Transverse colon (tissue), 4 donors: ENCODE results near the gene CYP2A6. TPM values are rescaled to one million over a fixed set of nuclear protein-coding genes. Genes with fewer than 3 reads are reported as not detected.
"Not testable (repeated sequence)": the region's sequence is repeated elsewhere in the genome, so short reads cannot be mapped to it uniquely, and the experiment has no call there.

Experiments used
- DNase-seq: peaks from one replicate; pipeline ENCODE4 v3.0.0-alpha.2; 2019
- H3K27ac ChIP-seq, 4 donors: fragments of 200-600 bp; sonication (generic); 2 replicates each; pipeline ENCODE4 v1.5.1; 2016 to 2018; ENCODE audit warnings: inconsistent platforms in 4 of 4
- H3K27me3 ChIP-seq: fragments of 200-600 bp; sonication (generic); 2 replicates; pipeline ENCODE4 v1.5.1; 2017; ENCODE audit warnings: inconsistent platforms
- H3K36me3 ChIP-seq, 4 donors: fragments of 200-600 bp; sonication (generic); 2 replicates each; pipeline ENCODE4 v1.5.1; 2017 to 2019; ENCODE audit warnings: inconsistent platforms in 4 of 4
- H3K4me1 ChIP-seq, 4 donors: fragments of 200-600 bp; sonication (generic); 2 replicates each; pipeline ENCODE4 v1.5.1; 2017 to 2020; ENCODE audit warnings: inconsistent platforms in 4 of 4
- H3K4me3 ChIP-seq, 4 donors: fragments of 200-600 bp; sonication (generic); 1 replicate in 1 of 4; 2 replicates in 3 of 4; pipeline versions ENCODE4 v1.5.1 to v1.6.1; 2017 to 2019; ENCODE audit warnings: inconsistent platforms in 4 of 4
- H3K9me3 ChIP-seq, 2 donors: fragments of 200-600 bp; sonication (generic); 2 replicates each; pipeline ENCODE4 v1.5.1; 2017 to 2019; ENCODE audit warnings: inconsistent platforms in 2 of 2
- CTCF ChIP-seq, 5 experiments: fragments of 200-600 bp in 3 of 5; fragments of 450-650 bp in 2 of 5; sonication (generic) in 3 of 5; IDR thresholded peaks; 1 replicate in 2 of 5; 2 replicates in 3 of 5; pipeline ENCODE4 v1.5.1; 2016 to 2017; ENCODE audit warnings: antibody characterized with exemption in 5 of 5, inconsistent platforms in 3 of 5, mild to moderate bottlenecking in 2 of 5, moderate library complexity in 1 of 5
- EP300 ChIP-seq: sonication (generic); formaldehyde crosslinking; IDR thresholded peaks from one replicate; pipeline ENCODE4 v1.6.1; 2017; ENCODE audit warnings: antibody characterized with exemption, low read depth
- POLR2A ChIP-seq: fragments of 450-650 bp; IDR thresholded peaks from one replicate; pipeline ENCODE4 v1.6.1; 2016; ENCODE audit warnings: antibody characterized with exemption, mild to moderate bottlenecking, moderate library complexity
- POLR2AphosphoS5 ChIP-seq, 3 donors: sonication (generic); formaldehyde crosslinking; IDR thresholded peaks; one replicate each; pipeline ENCODE4 v1.6.1; 2016; ENCODE audit warnings: antibody characterized with exemption in 3 of 3
- WGBS, 2 donors: methylation state at CpG; one replicate each; pipeline ENCODE4 v1.1.5; 2018; ENCODE audit warnings: low coverage in 1 of 2; 5-methylcytosine and 5-hydroxymethylcytosine counted together
- in situ Hi-C, 4 donors: fragments of 200-750 bp; cut with MboI; loops; one replicate each; pipeline versions ENCODE4 v1.15.0 to v1.15.1; 2017; ENCODE audit warnings: low sequenced_read_pairs in 3 of 4, low pct_ligation_motif_present in 1 of 4, low pct_unique_long_range_greater_than_20kb in 1 of 4
- intact Hi-C: fragments of 100-400 bp; cut with DNase I; formaldehyde crosslinking; loops from one replicate; pipeline ENCODE4 v1.15.1; 2023; ENCODE audit warnings: low total_unique reads
- total RNA-seq, 4 donors: library from RNA; depleted of rRNA; stranded (reverse); fragments of >200 nt; gene quantifications; one replicate each; pipeline ENCODE4 v1.1.0, GENCODE V29; 2016

The CYP2A6 gene
- total RNA-seq, 4 donors from 2014 or later = not detected

DNA sequence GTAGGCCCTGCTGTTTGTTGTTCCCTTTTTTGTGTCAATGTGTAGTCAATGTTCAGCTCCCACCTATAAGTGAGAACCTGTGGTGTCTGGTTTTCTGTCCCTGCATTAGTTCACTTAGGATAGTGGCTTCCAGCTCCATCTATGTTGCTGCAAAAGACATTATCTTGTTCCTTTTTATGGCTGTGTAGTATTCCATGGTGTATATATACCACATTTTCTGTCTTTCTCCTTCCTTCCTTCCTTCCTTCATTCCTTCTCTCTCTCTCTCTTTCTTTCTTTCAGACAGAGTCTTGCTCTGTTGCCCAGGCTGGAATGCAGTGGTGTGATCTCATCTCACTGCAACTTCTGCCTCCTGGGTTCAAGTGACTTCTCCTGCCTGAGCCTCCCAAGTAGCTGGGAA, 21.0 kb downstream of the CYP2A6 start:
- in situ Hi-C loops = loop anchor here in 1 of 4 donors (10.0 kb wide), 1 partner anchor 164 kb away; no protein-coding TSS in a partner anchor
- Histone ChIP-seq H3K4me1 (peaks cover 0 to 28% (median 12%) of the 10 kb centered on the region in 4 donors), H3K4me3 (no peak overlapping the region), H3K36me3 (no peaks in the 10 kb centered on the region), H3K27ac (no peak overlapping the region), H3K9me3 (no peaks in the 10 kb centered on the region), H3K27me3 (no peaks in the 10 kb centered on the region)
- TF ChIP-seq CTCF (IDR thresholded peaks at IDR 0.05) (no peak), EP300 (no peak), POLR2A (no peak), POLR2AphosphoS5 (IDR thresholded peaks at IDR 0.05) (no peak)
- intact Hi-C loops = no loop called here
- DNase-seq = no peak

DNA sequence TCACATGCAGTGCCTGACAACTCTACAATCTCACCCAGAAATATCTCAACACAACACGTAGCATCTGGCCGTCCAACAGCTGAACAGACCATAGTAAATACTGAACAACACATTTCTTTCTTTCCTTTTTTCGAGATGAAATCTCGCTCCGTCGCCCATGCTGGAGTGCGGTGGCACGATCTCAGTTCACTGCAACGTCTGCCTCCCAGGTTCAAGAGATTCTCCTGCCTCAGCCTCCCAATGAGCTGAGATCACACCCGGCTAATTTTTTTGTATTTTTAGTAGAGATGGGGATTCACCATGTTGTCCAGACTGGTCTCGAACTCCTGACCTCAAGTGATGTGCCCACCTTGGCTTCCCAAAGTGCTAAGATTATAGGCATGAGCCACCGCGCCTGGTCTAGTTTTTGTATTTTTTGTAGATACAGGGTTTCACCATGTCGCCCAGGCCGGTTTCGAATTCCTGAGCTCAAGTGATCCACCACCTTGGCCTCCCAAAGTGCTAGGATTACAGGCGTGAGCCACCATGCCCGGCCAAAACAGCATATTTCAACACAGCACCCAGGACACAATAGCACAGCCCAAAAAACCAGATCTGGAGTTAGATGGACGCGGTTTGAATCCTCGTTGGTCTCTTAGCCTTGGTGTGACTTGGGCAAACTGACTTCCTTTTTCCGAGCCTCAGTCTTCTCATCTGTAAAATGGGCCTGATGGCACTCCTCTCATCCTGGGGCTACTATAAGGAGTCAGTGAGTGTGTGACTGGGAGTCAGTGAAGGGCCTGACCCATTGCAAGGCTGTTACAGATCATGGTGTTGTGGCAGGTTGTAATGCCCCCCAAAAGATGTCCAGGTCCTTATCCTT, 22.6 kb downstream of the CYP2A6 start:
- H3K27ac ChIP-seq = no peak overlapping the region
- H3K36me3 ChIP-seq = no peaks in the 10 kb centered on the region
- 91 to 96% methylated on average over 12 to 22 of the region's 22 CpGs for WGBS, 2 donors
- no peak overlapping the region for H3K4me3 ChIP-seq
- TF ChIP-seq POLR2AphosphoS5 (IDR thresholded peaks at IDR 0.05) (no peak), POLR2A (no peak)
- H3K27me3 ChIP-seq = no peaks in the 10 kb centered on the region
- peaks cover 0 to 30% (median 13%) of the 10 kb centered on the region in 4 donors for H3K4me1 ChIP-seq
- no peaks in the 10 kb centered on the region for H3K9me3 ChIP-seq
- in situ Hi-C loops (loop anchor here in 1 of 4 donors (10.0 kb wide), 1 partner anchor 163 kb away; no protein-coding TSS in a partner anchor), intact Hi-C loops (no loop called here)
- no peak for DNase-seq

DNA sequence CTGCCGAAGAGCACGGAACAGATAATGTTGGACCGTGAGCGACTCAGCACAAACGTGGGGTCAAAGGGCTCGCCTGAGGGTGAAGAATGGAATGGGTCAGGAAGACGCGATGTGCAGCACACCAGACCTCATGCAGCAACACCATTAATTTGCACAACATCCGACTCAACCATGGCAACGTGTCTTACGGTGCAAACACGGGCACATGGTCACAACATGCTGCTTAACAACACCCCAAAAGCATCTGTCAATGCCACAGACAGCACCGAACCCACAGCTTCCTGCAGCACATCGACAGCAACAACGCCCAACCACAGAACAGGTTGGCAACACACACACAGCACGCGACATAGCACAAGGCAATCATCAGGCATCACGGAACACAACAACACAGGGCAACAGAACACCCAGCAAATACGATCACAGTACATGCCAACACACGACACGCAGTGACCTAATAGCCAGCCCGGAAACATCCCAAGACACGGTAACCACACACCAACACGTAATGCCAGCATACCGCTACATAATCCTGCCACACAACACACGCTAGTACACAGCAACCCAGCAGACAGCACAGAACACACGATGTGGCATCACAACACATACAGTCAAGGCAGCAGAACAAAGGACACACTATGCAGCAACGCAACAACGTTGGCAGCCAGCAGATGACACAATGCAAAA, 23.4 kb downstream of the CYP2A6 start:
- DNase-seq, H3K27ac ChIP-seq, H3K27me3 ChIP-seq, H3K36me3 ChIP-seq, H3K9me3 ChIP-seq, intact Hi-C loops, H3K4me3 ChIP-seq: not testable (repeated sequence)
- in situ Hi-C loops = loop anchor here in 1 of 4 donors (10.0 kb wide), 1 partner anchor 162 kb away; no protein-coding TSS in a partner anchor
- WGBS, 2 donors = 64 to 92% methylated on average over 3 to 29 of the region's 29 CpGs
- peaks cover 0 to 28% (median 12%) of the 10 kb centered on the region in 4 donors for H3K4me1 ChIP-seq

GRCh38 chr19:40826312-40826698, 23.9 kb downstream of the CYP2A6 start:
- WGBS, 2 donors = 86 to 100% methylated on average over 1 to 10 of the region's 14 CpGs
- H3K27me3 ChIP-seq, H3K27ac ChIP-seq, H3K4me3 ChIP-seq, intact Hi-C loops, H3K36me3 ChIP-seq, DNase-seq, H3K9me3 ChIP-seq: not testable (repeated sequence)
- peaks cover 0 to 22% (median 8%) of the 10 kb centered on the region in 4 donors for H3K4me1 ChIP-seq
- in situ Hi-C loops = loop anchor here in 1 of 4 donors (10.0 kb wide), 1 partner anchor 162 kb away; no protein-coding TSS in a partner anchor

- WGBS, 2 donors = 85% methylated on average over 5 of the region's 6 CpGs; no CpG with 5 or more reads in 1 of the 2 donors
- H3K4me1 ChIP-seq = peaks cover 0 to 19% (median 8%) of the 10 kb centered on the region in 4 donors
- in situ Hi-C loops = loop anchor here in 1 of 4 donors (10.0 kb wide), 1 partner anchor 161 kb away; no protein-coding TSS in a partner anchor
Observed at GRCh38 chr19:40825460-40826095, 24.7 kb downstream of the CYP2A6 start.

GRCh38 chr19:40824916-40825315, 25.3 kb downstream of the CYP2A6 start:
- intact Hi-C loops (loop anchor here (5.0 kb wide), 1 partner anchor 163 kb away; no protein-coding TSS in a partner anchor), in situ Hi-C loops (loop anchor here in 3 of 4 donors (5.0 to 25.0 kb wide), 3 partner anchors 113 to 163 kb away; partner anchors contain the start of genes COQ8B (in 1 of the 3) and ITPKC (in 1 of the 3))
- not testable (repeated sequence) for DNase-seq, H3K4me3 ChIP-seq, H3K27me3 ChIP-seq, H3K9me3 ChIP-seq, H3K36me3 ChIP-seq, H3K27ac ChIP-seq
- H3K4me1 ChIP-seq = peaks cover 0 to 22% (median 9%) of the 10 kb centered on the region in 4 donors
- WGBS, 2 donors = 80 to 90% methylated on average over 1 to 16 of the region's 16 CpGs

More at GRCh38 chr19:40825460-40826095, 24.7 kb downstream of the CYP2A6 start:
- DNase-seq, H3K4me3 ChIP-seq, intact Hi-C loops, H3K27me3 ChIP-seq, H3K9me3 ChIP-seq, H3K27ac ChIP-seq, H3K36me3 ChIP-seq: not testable (repeated sequence)

DNA sequence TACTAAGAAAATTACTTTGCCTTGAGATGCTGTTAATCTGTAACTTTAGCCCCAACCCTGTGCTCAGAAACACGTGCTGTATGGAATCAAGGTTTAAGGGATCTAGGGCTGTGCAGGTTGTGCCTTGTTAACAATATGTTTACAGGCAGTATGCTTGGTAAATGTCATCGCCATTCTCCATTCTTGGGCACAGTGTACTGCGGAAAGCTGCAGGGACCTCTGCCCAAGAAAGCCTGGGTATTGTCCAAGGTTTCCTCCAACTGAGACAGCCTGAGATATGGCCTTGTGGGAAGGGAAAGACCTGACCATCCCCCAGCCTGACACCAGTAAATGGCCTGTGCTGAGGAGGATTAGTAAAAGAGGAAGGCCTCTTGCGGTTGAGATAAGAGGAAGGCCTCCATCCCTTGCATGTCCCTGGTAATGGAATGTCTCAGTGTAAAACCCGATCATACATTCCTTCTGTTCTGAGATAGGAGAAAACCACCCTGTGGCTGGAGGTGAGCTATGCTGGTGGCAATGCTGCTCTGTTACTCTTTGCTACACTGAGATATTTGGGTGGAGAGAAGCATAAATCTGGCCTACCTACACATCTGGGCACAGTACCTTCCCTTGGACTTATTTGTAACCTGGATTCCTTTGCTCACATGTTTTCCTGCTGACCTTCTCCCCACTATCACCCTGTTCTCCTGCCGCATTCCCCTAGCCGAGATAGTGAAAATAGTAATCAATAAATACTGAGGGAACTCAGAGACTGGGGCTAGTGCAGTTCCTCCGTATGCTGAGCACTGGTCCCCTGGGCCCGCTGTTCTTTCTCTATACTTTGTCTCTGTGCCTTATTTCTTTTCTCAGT, 27.3 kb downstream of the CYP2A6 start:
- not testable (repeated sequence) for H3K4me3 ChIP-seq, H3K36me3 ChIP-seq, H3K9me3 ChIP-seq, DNase-seq, H3K27me3 ChIP-seq
- Histone ChIP-seq H3K27ac (peak overlapping the region in 3 of 4 donors; percentile 10 to 45 (median 25)), H3K4me1 (peaks cover 6 to 38% (median 19%) of the 10 kb centered on the region in 4 donors)
- intact Hi-C loops = loop anchor here (5.0 kb wide), 1 partner anchor 161 kb away; no protein-coding TSS in a partner anchor
- WGBS, 2 donors = 71 to 88% methylated on average over 5 to 9 of the region's 9 CpGs
- in situ Hi-C loops = loop anchor here in 3 of 4 donors (5.0 to 25.0 kb wide), 3 partner anchors 111 to 161 kb away; partner anchors contain the start of genes COQ8B (in 1 of the 3) and ITPKC (in 1 of the 3)
